Parathyroid adenoma (tissue), 2 donors: ENCODE measurements around the gene SASH1.

Source experiments
- H2AFZ ChIP-seq: fragments of 300-600 bp; sonication (generic); one replicate; pipeline ENCODE4 v1.7.0; 2017; ENCODE audit warnings: antibody characterized with exemption, mild to moderate bottlenecking
- H3K27ac ChIP-seq: fragments of 300-600 bp; sonication (generic); one replicate; pipeline ENCODE4 v1.7.0; 2017
- H3K27me3 ChIP-seq: fragments of 300-600 bp; sonication (generic); one replicate; pipeline ENCODE4 v1.7.0; 2017; ENCODE audit warnings: low read length; ENCODE audit not compliant: control insufficient read depth, insufficient read depth
- H3K36me3 ChIP-seq: fragments of 300-600 bp; sonication (generic); one replicate; pipeline ENCODE4 v1.7.0; 2017; ENCODE audit warnings: low read length; ENCODE audit not compliant: control insufficient read depth, insufficient read depth
- H3K4me1 ChIP-seq: fragments of 300-600 bp; sonication (generic); one replicate; pipeline ENCODE4 v1.7.0; 2017; ENCODE audit warnings: control low read depth
- H3K4me2 ChIP-seq: fragments of 300-600 bp; sonication (generic); one replicate; pipeline ENCODE4 v1.7.0; 2017; ENCODE audit warnings: low read length
- H3K4me3 ChIP-seq: fragments of 300-600 bp; sonication (generic); one replicate; pipeline ENCODE4 v1.7.0; 2017; ENCODE audit warnings: low read depth, low read length
- H3K79me2 ChIP-seq: fragments of 300-600 bp; sonication (generic); one replicate; pipeline ENCODE4 v1.7.0; 2017; ENCODE audit warnings: control low read depth
- H3K9ac ChIP-seq: fragments of 300-600 bp; sonication (generic); one replicate; pipeline ENCODE4 v1.7.0; 2017; ENCODE audit warnings: mild to moderate bottlenecking
- H3K9me3 ChIP-seq: fragments of 300-600 bp; sonication (generic); one replicate; pipeline ENCODE4 v1.7.0; 2017; ENCODE audit warnings: low read length; ENCODE audit not compliant: control insufficient read depth
- CTCF ChIP-seq: fragments of 300-600 bp; sonication (generic); IDR thresholded peaks from one replicate; pipeline ENCODE4 v1.7.0; 2017; ENCODE audit warnings: antibody characterized with exemption, mild to moderate bottlenecking
- donor health status: primary hyperparathyroidism.

SASH1 gene

DNA sequence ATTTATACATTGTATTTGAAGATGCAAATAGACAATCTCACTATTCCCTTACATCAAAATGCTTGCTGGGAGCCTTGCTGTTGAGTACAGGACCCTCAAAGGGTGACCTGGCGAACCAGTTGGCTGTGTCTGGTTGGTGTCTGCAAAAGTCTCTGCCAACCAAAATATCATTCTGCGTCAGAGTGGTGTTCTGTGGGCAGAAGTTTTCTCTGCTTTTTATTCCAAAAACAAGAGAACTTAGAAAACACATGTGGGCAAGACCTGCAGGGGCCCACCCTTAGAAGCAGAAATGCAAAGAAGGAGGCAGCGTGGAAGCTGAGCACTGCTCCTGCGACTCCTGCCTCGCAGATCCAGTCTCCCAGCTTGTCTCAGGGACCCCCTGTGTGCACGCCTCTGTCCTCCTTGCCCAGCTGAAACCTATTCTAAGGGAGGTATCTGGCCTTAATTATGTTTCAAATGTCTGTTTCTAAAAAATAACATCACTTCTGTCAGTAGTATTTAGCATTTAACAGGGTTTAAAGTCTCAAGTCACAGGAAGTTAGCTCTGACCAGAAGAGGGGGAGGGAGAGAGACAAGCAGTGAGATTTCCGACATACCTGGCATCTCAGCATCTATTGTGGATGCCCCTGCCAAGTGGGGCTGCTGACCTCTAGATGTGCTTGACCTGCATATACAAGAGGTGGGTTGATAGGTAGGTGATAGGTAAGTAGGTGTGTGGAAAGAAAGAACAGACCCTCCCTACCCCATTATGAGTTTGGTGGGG is 101.3 kb downstream of the SASH1 start:
- no peak for TF ChIP-seq CTCF
- Histone ChIP-seq H3K36me3 (no peaks in the 10 kb centered on the region), H3K9ac (no peak overlapping the region), H3K27me3 (no peaks in the 10 kb centered on the region), H2AFZ (no peak overlapping the region), H3K4me1 (no peaks in the 10 kb centered on the region), H3K79me2 (no peaks in the 10 kb centered on the region), H3K27ac (no peak overlapping the region), H3K4me3 (no peak overlapping the region), H3K9me3 (no peaks in the 10 kb centered on the region), H3K4me2 (no peak overlapping the region)

DNA sequence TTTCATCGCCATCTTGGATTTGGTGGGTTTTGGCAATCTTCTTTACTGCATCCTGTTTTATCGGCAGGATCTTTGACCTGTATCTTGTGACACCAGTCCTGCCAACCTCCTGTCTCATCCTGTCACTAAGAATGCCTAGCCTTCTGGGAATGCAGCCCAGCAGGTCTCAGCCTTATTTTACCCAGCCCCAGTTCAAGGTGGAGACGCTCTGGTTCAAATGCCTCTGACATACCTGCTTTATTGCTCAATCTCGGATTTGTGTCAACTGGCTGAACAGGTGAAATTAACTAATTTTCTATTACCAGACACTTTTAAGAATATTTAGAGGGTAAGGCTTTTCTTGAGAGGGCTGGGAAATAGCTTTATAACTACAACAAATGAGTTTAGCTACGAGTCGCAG is 102.5 kb downstream of the SASH1 start:
- no peak overlapping the region for H3K9ac ChIP-seq
- H3K79me2 ChIP-seq, result no peaks in the 10 kb centered on the region
- H3K4me2 ChIP-seq, result no peak overlapping the region
- no peaks in the 10 kb centered on the region for H3K4me1 ChIP-seq
- H3K36me3 ChIP-seq, result no peaks in the 10 kb centered on the region
- no peak overlapping the region for H2AFZ ChIP-seq
- H3K9me3 ChIP-seq, result no peaks in the 10 kb centered on the region
- no peak overlapping the region for H3K27ac ChIP-seq
- no peaks in the 10 kb centered on the region for H3K27me3 ChIP-seq
- H3K4me3 ChIP-seq, result no peak overlapping the region
- no peak for TF ChIP-seq CTCF

DNA sequence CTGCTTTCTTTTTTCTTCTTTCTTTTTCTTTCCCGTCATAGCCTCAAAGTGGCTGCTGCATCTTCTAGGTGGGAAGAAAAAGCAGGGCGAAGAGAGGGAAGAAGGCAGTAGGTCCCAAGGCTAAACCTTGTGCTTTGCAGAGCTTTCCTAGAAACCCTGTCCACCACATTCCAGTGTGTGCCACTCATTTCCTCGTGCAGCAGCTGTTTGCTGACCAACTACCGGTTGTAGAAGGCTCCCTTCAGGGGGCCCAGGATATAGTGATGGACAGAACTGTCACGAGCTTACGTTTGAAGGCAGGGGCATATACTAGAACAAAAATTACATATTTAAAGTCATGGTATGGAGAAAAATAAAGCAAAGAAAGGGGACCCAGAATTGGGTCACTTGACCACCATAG is 103.0 kb downstream of the SASH1 start:
- Histone ChIP-seq H3K36me3 (no peaks in the 10 kb centered on the region), H3K4me1 (no peaks in the 10 kb centered on the region), H3K9me3 (no peaks in the 10 kb centered on the region), H3K79me2 (no peaks in the 10 kb centered on the region), H3K4me2 (no peak overlapping the region), H2AFZ (no peak overlapping the region), H3K27me3 (no peaks in the 10 kb centered on the region), H3K9ac (no peak overlapping the region), H3K27ac (no peak overlapping the region), H3K4me3 (no peak overlapping the region)
- TF ChIP-seq CTCF, result no peak

GRCh38 chr6:148446681-148447080 is 104.0 kb downstream of the SASH1 start:
- H3K9ac ChIP-seq, result no peak overlapping the region
- no peak overlapping the region for H3K4me2 ChIP-seq
- TF ChIP-seq CTCF, result no peak
- no peaks in the 10 kb centered on the region for H3K79me2 ChIP-seq
- no peak overlapping the region for H3K4me3 ChIP-seq
- H3K9me3 ChIP-seq, result no peaks in the 10 kb centered on the region
- H3K36me3 ChIP-seq, result no peaks in the 10 kb centered on the region
- no peak overlapping the region for H3K27ac ChIP-seq
- no peak overlapping the region for H2AFZ ChIP-seq
- no peaks in the 10 kb centered on the region for H3K27me3 ChIP-seq
- no peaks in the 10 kb centered on the region for H3K4me1 ChIP-seq
